Peyer's patch (tissue), 4 donors: Measurements from ENCODE around the gene TBX1.
A peak's percentile ranks its signal among the peaks of the same experiment; 100 is the strongest.

ENCODE experiments used
- CTCF ChIP-seq, 6 experiments: fragments of 450-650 bp in 4 of 6; fragments of 200-600 bp in 2 of 6; sonication (generic) in 1 of 6; IDR thresholded peaks; one replicate each; pipeline ENCODE4 v1.5.1; 2017 to 2019; ENCODE audit warnings: antibody characterized with exemption in 6 of 6, mild to moderate bottlenecking in 3 of 6, moderate library complexity in 1 of 6
- POLR2A ChIP-seq, 2 donors: fragments of 450-650 bp; IDR thresholded peaks; one replicate each; pipeline ENCODE4 v1.5.1; 2017; ENCODE audit warnings: antibody characterized with exemption in 2 of 2, mild to moderate bottlenecking in 2 of 2, moderate library complexity in 2 of 2

DNA sequence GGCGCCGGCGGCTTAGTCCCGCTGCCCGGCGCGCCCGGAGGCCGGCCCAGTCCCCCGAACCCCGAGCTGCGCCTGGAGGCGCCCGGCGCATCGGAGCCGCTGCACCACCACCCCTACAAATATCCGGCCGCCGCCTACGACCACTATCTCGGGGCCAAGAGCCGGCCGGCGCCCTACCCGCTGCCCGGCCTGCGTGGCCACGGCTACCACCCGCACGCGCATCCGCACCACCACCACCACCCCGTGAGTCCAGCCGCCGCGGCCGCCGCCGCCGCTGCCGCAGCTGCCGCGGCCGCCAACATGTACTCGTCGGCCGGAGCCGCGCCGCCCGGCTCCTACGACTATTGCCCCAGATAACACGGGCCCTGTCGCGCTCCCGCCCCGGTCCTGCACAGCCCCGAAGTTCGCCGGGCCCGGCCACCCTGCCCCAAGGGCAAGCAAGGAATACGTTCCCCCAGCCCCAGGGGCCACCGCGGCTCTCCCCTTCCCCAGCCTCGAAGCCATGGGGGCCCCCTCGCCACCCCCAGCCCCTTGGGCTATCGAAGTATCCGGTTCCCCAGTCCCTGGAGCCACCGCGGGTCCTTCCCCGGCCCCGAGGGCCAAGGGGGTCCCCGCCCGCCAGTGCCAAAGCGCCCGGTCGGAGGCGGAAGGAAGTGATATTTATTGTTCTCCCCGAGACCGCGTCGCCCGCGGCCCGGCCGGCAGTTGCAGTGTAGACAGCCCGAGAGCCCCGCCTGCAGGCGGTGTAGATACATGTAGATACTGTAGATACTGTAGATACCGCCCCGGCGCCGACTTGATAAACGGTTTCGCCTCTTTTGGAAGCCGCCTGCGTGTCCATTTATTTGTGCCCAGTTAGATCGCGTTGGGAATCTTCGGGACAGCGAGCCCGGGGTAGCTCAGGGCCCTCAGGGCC is 6.2 kb downstream of the TBX1 start:
- TF ChIP-seq CTCF (IDR thresholded peaks at IDR 0.05) = peak in 3 of 6 experiments; percentile 14 to 46 (median 29)
- no peak for TF ChIP-seq POLR2A (IDR thresholded peaks at IDR 0.05)
